ENCODE results near the gene PBXIP1. TPM values are rescaled to one million over a fixed set of nuclear protein-coding genes. Genes with fewer than 3 reads are reported as not detected.

PBXIP1 gene
- total and polyA plus RNA-seq, 4 donors = 3.8 to 42.8 (median 20.5) TPM

GRCh38 chr1:154969246-154969645 lies 13.3 kb upstream of the PBXIP1 start (continued):
- TF ChIP-seq ZBTB33 (IDR thresholded peaks at IDR 0.05) (no peak), EGR1 (IDR thresholded peaks at IDR 0.05; ENCODE audit: low read depth in 2 of 2) (no peak), RAD21 (IDR thresholded peaks at IDR 0.05) (no peak), ATF3 (IDR thresholded peaks at IDR 0.05) (no peak), MAX (IDR thresholded peaks at IDR 0.05) (no peak), GABPA (IDR thresholded peaks at IDR 0.05 in 1 of 2, conservative IDR thresholded peaks at IDR 0.05 in 1 of 2) (no peak), HNF4A (conservative IDR thresholded peaks at IDR 0.05) (no peak), HNF4G (IDR thresholded peaks at IDR 0.05) (no peak)
- TF ChIP-seq, protein P1, sequence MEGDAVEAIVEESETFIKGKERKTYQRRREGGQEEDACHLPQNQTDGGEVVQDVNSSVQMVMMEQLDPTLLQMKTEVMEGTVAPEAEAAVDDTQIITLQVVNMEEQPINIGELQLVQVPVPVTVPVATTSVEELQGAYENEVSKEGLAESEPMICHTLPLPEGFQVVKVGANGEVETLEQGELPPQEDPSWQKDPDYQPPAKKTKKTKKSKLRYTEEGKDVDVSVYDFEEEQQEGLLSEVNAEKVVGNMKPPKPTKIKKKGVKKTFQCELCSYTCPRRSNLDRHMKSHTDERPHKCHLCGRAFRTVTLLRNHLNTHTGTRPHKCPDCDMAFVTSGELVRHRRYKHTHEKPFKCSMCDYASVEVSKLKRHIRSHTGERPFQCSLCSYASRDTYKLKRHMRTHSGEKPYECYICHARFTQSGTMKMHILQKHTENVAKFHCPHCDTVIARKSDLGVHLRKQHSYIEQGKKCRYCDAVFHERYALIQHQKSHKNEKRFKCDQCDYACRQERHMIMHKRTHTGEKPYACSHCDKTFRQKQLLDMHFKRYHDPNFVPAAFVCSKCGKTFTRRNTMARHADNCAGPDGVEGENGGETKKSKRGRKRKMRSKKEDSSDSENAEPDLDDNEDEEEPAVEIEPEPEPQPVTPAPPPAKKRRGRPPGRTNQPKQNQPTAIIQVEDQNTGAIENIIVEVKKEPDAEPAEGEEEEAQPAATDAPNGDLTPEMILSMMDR (IDR thresholded peaks at IDR 0.05; ENCODE audit: low read depth, low read length, missing input control) = no peak

DNA sequence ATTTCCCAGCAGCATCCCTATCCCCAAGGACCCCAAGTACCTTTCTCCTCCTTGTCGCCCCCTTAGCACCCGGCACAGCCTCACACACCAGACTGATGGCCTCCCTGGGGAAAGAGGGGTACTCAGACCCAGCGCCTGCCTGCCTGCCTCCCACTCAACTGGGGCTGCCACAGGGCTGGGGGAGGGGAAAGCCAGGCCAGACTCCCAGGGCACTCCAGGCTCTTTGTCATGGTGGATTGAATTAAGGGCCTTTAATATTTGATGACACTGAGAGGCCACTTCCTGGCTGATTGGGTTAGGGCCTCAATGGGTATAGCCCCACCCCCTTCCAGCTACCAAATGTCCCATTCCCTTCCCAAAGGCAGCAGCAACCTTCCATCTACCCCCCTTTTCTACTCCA lies 12.8 kb upstream of the PBXIP1 start:
- H3K4me3 ChIP-seq (ENCODE audit: low read depth in 1 of 3, low read length in 3 of 3) = no peak overlapping the region
- H3K27ac ChIP-seq (ENCODE audit: low read depth in 1 of 2, low read length in 2 of 2) = peak overlapping the region; percentile 89 to 99
- no peaks in the 10 kb centered on the region for H3K27me3 ChIP-seq (ENCODE audit: control insufficient read depth in 4 of 4, insufficient read depth in 4 of 4, low read length in 3 of 4)
- H3K4me1 ChIP-seq (ENCODE audit: control insufficient read depth in 4 of 4, insufficient read depth in 4 of 4, low read length in 3 of 4) = peaks cover 13 to 48% (median 26%) of the 10 kb centered on the region in 4 donors
- no peaks in the 10 kb centered on the region for H3K9me3 ChIP-seq (ENCODE audit: control insufficient read depth in 4 of 4, low read length in 3 of 4)
- WGBS = 95% methylated on average over 3 of the region's 3 CpGs
- no peak overlapping the region for H3K9ac ChIP-seq (ENCODE audit: low read depth in 1 of 2, low read length in 2 of 2)
- peaks cover 7 to 43% (median 32%) of the 10 kb centered on the region in 4 donors for H3K36me3 ChIP-seq (ENCODE audit: control insufficient read depth in 4 of 4, insufficient read depth in 3 of 4, low read depth in 1 of 4, low read length in 3 of 4)
- no peak for DNase-seq (ENCODE audit: low spot score)
- no peak for TF ChIP-seq SP1 (IDR thresholded peaks at IDR 0.05)
- no peak for TF ChIP-seq FOXA1 (IDR thresholded peaks at IDR 0.05)
- no peak for TF ChIP-seq FOXA2 (IDR thresholded peaks at IDR 0.05)
- TF ChIP-seq YY1 (IDR thresholded peaks at IDR 0.05) = no peak
- TF ChIP-seq ZBTB33 (IDR thresholded peaks at IDR 0.05) = no peak
- no peak for TF ChIP-seq EGR1 (IDR thresholded peaks at IDR 0.05; ENCODE audit: low read depth in 2 of 2)
- TF ChIP-seq, protein P1 (IDR thresholded peaks at IDR 0.05; ENCODE audit: low read depth, low read length, missing input control) = no peak
- no peak for TF ChIP-seq ATF3 (IDR thresholded peaks at IDR 0.05)
- no peak for TF ChIP-seq HNF4A (conservative IDR thresholded peaks at IDR 0.05)
- TF ChIP-seq RXRA (IDR thresholded peaks at IDR 0.05) = no peak
- TF ChIP-seq RAD21 (IDR thresholded peaks at IDR 0.05) = no peak
- TF ChIP-seq GABPA (IDR thresholded peaks at IDR 0.05 in 1 of 2, conservative IDR thresholded peaks at IDR 0.05 in 1 of 2) = no peak
- TF ChIP-seq HNF4G (IDR thresholded peaks at IDR 0.05) = no peak
- no peak for TF ChIP-seq JUND (IDR thresholded peaks at IDR 0.05)
- no peak for TF ChIP-seq TAF1 (conservative IDR thresholded peaks at IDR 0.05)
- TF ChIP-seq NR2F2 (IDR thresholded peaks at IDR 0.05) = no peak
- no peak for TF ChIP-seq REST (IDR thresholded peaks at IDR 0.05)
- no peak for TF ChIP-seq MAX (IDR thresholded peaks at IDR 0.05)

Measured in liver (tissue), 9 donors.